Esophagus squamous epithelium (tissue), 4 donors: Measurements from ENCODE around the gene WDR18.

Source experiments
- CTCF ChIP-seq, 6 experiments: fragments of 450-650 bp in 4 of 6; fragments of 200-600 bp in 2 of 6; sonication (generic) in 2 of 6; IDR thresholded peaks; one replicate each; pipeline ENCODE4 v1.5.1; 2016 to 2019; ENCODE audit warnings: antibody characterized with exemption in 6 of 6, mild to moderate bottlenecking in 4 of 6, moderate library complexity in 4 of 6
- POLR2A ChIP-seq, 4 donors: fragments of 450-650 bp; IDR thresholded peaks; one replicate each; pipeline ENCODE4 v1.6.1; 2017; ENCODE audit warnings: antibody characterized with exemption in 4 of 4, mild to moderate bottlenecking in 4 of 4, moderate library complexity in 3 of 4

GRCh38 chr19:944171-944567 is 40.0 kb upstream of the WDR18 start:
- TF ChIP-seq CTCF (IDR thresholded peaks at IDR 0.05) (no peak), POLR2A (IDR thresholded peaks at IDR 0.05) (no peak)
